Measurements from ENCODE around the gene PPP1R1B. TPM values are rescaled to one million over a fixed set of nuclear protein-coding genes. Genes with fewer than 3 reads are reported as not detected.

PPP1R1B gene
- total RNA-seq, 1 donor from 2014 or later = 6.5 TPM

GRCh38 chr17:39667262-39667944 lies 40.7 kb downstream of the PPP1R1B start:
- DNase-seq (ENCODE audit: low spot score) = no peak

GRCh38 chr17:39667945-39668924 lies 41.5 kb downstream of the PPP1R1B start, which contains the start of gene PNMT:
Gene PNMT, plus strand, starts transcription at chr17:39668453. Its CDS starts 23 bp downstream, at chr17:39668476.
- peak; percentile 47 for DNase-seq (ENCODE audit: low spot score)

GRCh38 chr17:39669897-39670735 lies 43.4 kb downstream of the PPP1R1B start:
- DNase-seq (ENCODE audit: low spot score) = no peak

GRCh38 chr17:39670746-39671145 lies 44.0 kb downstream of the PPP1R1B start:
- no peak for DNase-seq (ENCODE audit: low spot score)

- no peak for DNase-seq (ENCODE audit: low spot score)
Observed at GRCh38 chr17:39671651-39672521, 45.1 kb downstream of the PPP1R1B start.

GRCh38 chr17:39672522-39673334 lies 46.0 kb downstream of the PPP1R1B start:
- DNase-seq (ENCODE audit: low spot score) = no peak

GRCh38 chr17:39673335-39674081 lies 46.8 kb downstream of the PPP1R1B start:
- no peak for DNase-seq (ENCODE audit: low spot score)

- no peak for DNase-seq (ENCODE audit: low spot score)
Observed at GRCh38 chr17:39674179-39674578, 47.4 kb downstream of the PPP1R1B start.

GRCh38 chr17:39674702-39675389 lies 48.1 kb downstream of the PPP1R1B start:
- DNase-seq (ENCODE audit: low spot score) = peak; percentile 71

GRCh38 chr17:39675390-39676082 lies 48.8 kb downstream of the PPP1R1B start:
- DNase-seq (ENCODE audit: low spot score) = no peak

GRCh38 chr17:39676198-39676819 lies 49.6 kb downstream of the PPP1R1B start:
- DNase-seq (ENCODE audit: low spot score) = no peak

GRCh38 chr17:39677072-39677471 lies 50.3 kb downstream of the PPP1R1B start:
- no peak for DNase-seq (ENCODE audit: low spot score)

GRCh38 chr17:39677542-39678339 lies 51.0 kb downstream of the PPP1R1B start:
- peak; percentile 57 for DNase-seq (ENCODE audit: low spot score)

GRCh38 chr17:39678340-39679116 lies 51.8 kb downstream of the PPP1R1B start:
- DNase-seq (ENCODE audit: low spot score) = no peak

- no peak for DNase-seq (ENCODE audit: low spot score)
Observed at GRCh38 chr17:39679521-39680192, 52.9 kb downstream of the PPP1R1B start.

Measured in umbilical cord (tissue), 2 donors.